Heart right ventricle (tissue), 16 donors: Measurements from ENCODE around the gene GPX2. TPM values are rescaled to one million over a fixed set of nuclear protein-coding genes. Genes with fewer than 3 reads are reported as not detected.

Experiments used
- ATAC-seq, 8 donors: fragments of 200-7000 bp; cut with Tn5 transposase; one replicate each; pipeline ENCODE4 v1.9.1; 2020; ENCODE audit warnings: mild to moderate bottlenecking in 8 of 8, moderate library complexity in 8 of 8, moderate number of reproducible peaks in 1 of 8
- DNase-seq, 2 donors: peaks; one replicate each; pipeline ENCODE4 v3.0.0-alpha.2; 2020
- H3K27ac ChIP-seq, 10 donors: fragments of 200-600 bp; sonication (generic) in 2 of 10; one replicate each; pipeline versions ENCODE4 v1.5.0 to v1.8.0; 2020 to 2022; ENCODE audit warnings: mild to moderate bottlenecking in 3 of 10
- H3K27me3 ChIP-seq, 7 donors: fragments of 200-600 bp; one replicate each; pipeline ENCODE4 v1.8.0; 2021 to 2022; ENCODE audit warnings: mild to moderate bottlenecking in 2 of 7
- H3K36me3 ChIP-seq, 9 donors: fragments of 200-600 bp; sonication (generic) in 1 of 9; one replicate each; pipeline versions ENCODE4 v1.5.0 to v1.8.0; 2020 to 2022; ENCODE audit warnings: mild to moderate bottlenecking in 2 of 9
- H3K4me1 ChIP-seq, 9 donors: fragments of 200-600 bp; sonication (generic) in 1 of 9; one replicate each; pipeline versions ENCODE4 v1.5.0 to v1.8.0; 2020 to 2022; ENCODE audit warnings: mild to moderate bottlenecking in 4 of 9
- H3K4me3 ChIP-seq, 10 donors: fragments of 200-600 bp; sonication (generic) in 2 of 10; one replicate each; pipeline versions ENCODE4 v1.5.0 to v1.8.0; 2020 to 2022; ENCODE audit warnings: mild to moderate bottlenecking in 7 of 10, moderate library complexity in 2 of 10
- H3K9me3 ChIP-seq, 11 donors: fragments of 200-600 bp in 10 of 11; sonication (generic) in 2 of 11; one replicate each; pipeline versions ENCODE4 v1.5.0 to v1.8.0; 2013 to 2022; ENCODE audit warnings: mild to moderate bottlenecking in 2 of 11, control low read depth in 1 of 11, moderate library complexity in 1 of 11
- CTCF ChIP-seq, 9 donors: fragments of 200-600 bp; sonication (generic) in 2 of 9; IDR thresholded peaks; one replicate each; pipeline versions ENCODE4 v1.5.0 to v1.8.0; 2021 to 2022; ENCODE audit warnings: antibody characterized with exemption in 9 of 9, mild to moderate bottlenecking in 5 of 9, moderate library complexity in 1 of 9
- WGBS, 2 donors: extraction: QIAGEN DNeasy Blood & Tissue Kit; methylation state at CpG; one replicate each; pipeline ENCODE4 v1.1.7; 2013; ENCODE audit warnings: inconsistent platforms in 1 of 2; 5-methylcytosine and 5-hydroxymethylcytosine counted together
- intact Hi-C, 10 donors: fragments of 100-400 bp; cut with DNase I; formaldehyde crosslinking; loops; one replicate each; pipeline versions ENCODE4 v1.11.1 to v1.14.2; 2022
- polyA plus RNA-seq, 2 donors: library from polyadenylated mRNA; stranded (reverse); fragments of 200-250 nt; gene quantifications; one replicate each; pipeline ENCODE4 v1.2.3, GENCODE V29; 2013
- total RNA-seq, 10 donors: library from RNA; stranded (reverse); fragmentation: NEBNext Ultra II Directional in 3 of 10; extraction: Animal tissue kit (Norgen Biotek cat#: 25700) in 3 of 10; gene quantifications; one replicate each; pipeline versions ENCODE4 v1.2.1 to v1.2.4, GENCODE V29; 2021 to 2023
- donor health status: Arrhythmogenic right ventricular cardiomyopathy.
- donor health status: ischemic (EF 13 %, LVEDD 7.1; RV severe dilation, severe dysfunction).
- donor health status: healthy with polysubstance abuse.
- donor health status: DM: no; HTN: yes; CAD: no.
- donor health status: DM: no; HTN: no; CAD: no.
- donor health status: ischemic (EF 25% LVEDD 6.9; RV normal size, moderate dysfunction).
- donor health status: ischemic (EF 25% LVEDD 5.7; RV mildly dilated, moderate dysfunction).
- donor health status: healthy.
- donor health status: DM: yes; HTN: yes; CAD: no.
- donor health status: Ischemic cardiomyopathy.
- donor health status: ischemic (EF 35%, LVEDD 5.7; RV mildly dilated, moderate dysfunction).
- donor health status: nonischemic (EF 11% LVEDD 7.7; RV severe dilation, severe dysfunction).
- donor health status: DM: yes; HTN: yes; CAD: no.
- donor health status: PGD.
- donor health status: ischemic (EF 29% LVEDD 5.4; RV normal size, mild dysfunction).
- donor health status: nonischemic (EF 23%, LVEDD 6.1; RV moderate dilation, normal function).

Gene GPX2
- total and polyA plus RNA-seq, 12 donors: not detected

- Histone ChIP-seq H3K4me1 (peaks cover 5 to 44% (median 20%) of the 10 kb centered on the region in 9 donors), H3K4me3 (peak within 1 kb of the TSS; percentile 54 to 94 (median 80)), H3K27ac (peak within 1 kb of the TSS; percentile 9 to 94 (median 87)), H3K27me3 (no peaks in the 10 kb centered on the region), H3K36me3 (no peaks in the 10 kb centered on the region), H3K9me3 (no peaks in the 10 kb centered on the region)
- TF ChIP-seq CTCF (IDR thresholded peaks at IDR 0.05): peak; percentile 55 to 97 (median 83)
- peak; percentile 96 for DNase-seq
- WGBS, 2 donors: 0% methylated on average over 65 of the region's 65 CpGs
- ATAC-seq: peak; percentile 98 to 99 (median 98)
- intact Hi-C loops: loop anchor here in 8 of 10 donors (2.0 to 10.0 kb wide), 12 partner anchors 34 to 838 kb away; partner anchors contain the start of genes CHURC1 (in 3 of the 8), MAX (in 2 of the 8) and FUT8 (in 1 of the 8)
These were observed 44.3 kb upstream of the GPX2 start, which contains the start of gene FNTB for GRCh38 chr14:64986648-64987437. Gene FNTB, plus strand, starts transcription at chr14:64986895. Its CDS starts 59 bp downstream, at chr14:64986954.

DNA sequence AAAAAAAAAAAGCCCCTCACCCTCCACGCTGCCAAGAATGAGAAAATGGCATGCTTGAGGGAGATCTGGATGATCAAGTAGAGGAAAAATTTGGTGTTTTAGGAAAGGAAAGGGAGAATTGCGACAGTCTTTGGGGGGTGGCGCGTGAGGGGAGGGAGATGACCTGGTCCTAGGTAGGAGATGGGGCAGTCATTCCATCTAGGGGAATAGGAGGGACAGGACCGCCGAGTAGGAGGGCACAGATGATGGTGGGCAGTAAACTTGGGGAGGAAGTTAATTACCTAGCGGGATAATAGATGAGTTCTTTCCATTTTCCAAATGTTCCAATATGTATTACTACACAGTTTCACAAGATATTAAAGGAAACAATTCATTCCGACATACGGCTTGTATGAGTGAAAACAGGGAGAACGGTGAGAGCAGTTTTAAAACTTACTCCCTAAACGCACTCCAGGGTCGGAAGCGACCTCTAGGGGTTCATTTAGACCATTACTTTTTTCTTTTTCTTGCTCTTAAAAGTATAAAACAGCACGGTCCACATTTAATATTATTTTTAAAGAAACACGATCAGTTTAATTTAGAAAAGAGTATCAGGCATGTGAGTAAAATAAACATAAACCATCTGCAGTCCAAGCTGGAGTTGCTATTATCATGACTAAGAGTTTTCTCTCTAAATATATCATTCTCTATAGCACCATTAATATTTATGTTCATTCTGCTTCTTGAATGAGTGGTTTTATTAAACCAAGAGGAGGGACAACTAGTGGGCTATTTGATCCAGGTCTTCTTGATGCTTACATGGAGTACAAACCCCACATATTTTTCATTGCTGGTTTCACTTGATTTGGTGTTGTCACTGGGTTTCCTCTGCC is 41.1 kb upstream of the GPX2 start:
- Histone ChIP-seq H3K36me3 (no peaks in the 10 kb centered on the region), H3K27ac (no peak overlapping the region), H3K4me3 (peak overlapping the region in 4 of 10 donors; percentile 7 to 36 (median 17)), H3K4me1 (peaks cover 5 to 26% (median 19%) of the 10 kb centered on the region in 9 donors), H3K9me3 (no peaks in the 10 kb centered on the region), H3K27me3 (no peaks in the 10 kb centered on the region)
- DNase-seq (peak in 1 of 2 donors; percentile 29), ATAC-seq (no peak)
- WGBS, 2 donors: 5 to 6% methylated on average over 15 of the region's 15 CpGs
- intact Hi-C loops: loop anchor here in 7 of 10 donors (2.0 to 10.0 kb wide), 8 partner anchors 33 to 841 kb away; partner anchors contain the start of gene CHURC1 (in 2 of the 7)
- TF ChIP-seq CTCF (IDR thresholded peaks at IDR 0.05): peak; percentile 33 to 88 (median 70)

DNA sequence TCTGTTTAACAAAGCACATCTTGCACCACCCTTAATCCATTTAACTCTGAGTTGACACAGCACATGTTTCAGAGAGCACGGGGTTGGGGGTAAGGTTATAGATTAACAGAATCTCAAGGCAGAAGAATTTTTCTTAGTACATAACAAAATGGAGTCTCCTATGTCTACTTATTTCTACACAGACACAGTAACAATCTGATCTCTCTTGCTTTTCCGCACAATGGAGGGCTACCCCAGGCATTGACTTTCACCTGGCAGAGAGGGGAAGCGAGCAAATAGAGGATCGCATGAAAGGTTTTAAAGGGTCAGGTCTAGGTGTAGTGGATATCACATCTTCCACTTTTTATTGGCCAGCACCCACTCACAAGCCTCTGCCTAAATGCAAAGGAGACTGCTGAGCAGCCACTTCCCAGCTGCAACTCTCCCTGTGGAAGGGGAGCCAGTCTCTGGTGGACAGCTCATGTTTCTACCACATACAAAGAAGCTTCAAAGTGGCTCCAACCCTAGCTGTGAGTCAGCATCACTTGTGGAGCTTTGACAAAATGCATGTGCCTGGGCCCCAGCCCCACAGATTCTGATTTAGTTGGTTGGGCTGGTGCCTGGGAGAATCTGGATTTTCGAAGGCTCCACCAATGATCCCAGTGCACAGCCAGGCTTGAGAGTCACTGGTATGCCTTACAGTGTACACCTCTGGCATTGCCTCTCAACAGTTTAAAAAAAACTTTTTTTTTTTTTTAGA is 37.0 kb upstream of the GPX2 start:
- no peak for DNase-seq
- intact Hi-C loops: loop anchor here in 8 of 10 donors (5.0 to 10.0 kb wide), 7 partner anchors 62 to 845 kb away; partner anchors contain the start of gene CHURC1 (in 2 of the 8)
- H3K4me3 ChIP-seq: no peak overlapping the region
- no peaks in the 10 kb centered on the region for H3K27me3 ChIP-seq
- no peak for ATAC-seq
- no peaks in the 10 kb centered on the region for H3K9me3 ChIP-seq
- 85 to 89% methylated on average over 5 of the region's 5 CpGs for WGBS, 2 donors
- TF ChIP-seq CTCF (IDR thresholded peaks at IDR 0.05): no peak
- H3K4me1 ChIP-seq: peaks cover 0 to 7% (median 0%) of the 10 kb centered on the region in 9 donors
- H3K36me3 ChIP-seq: no peaks in the 10 kb centered on the region
- no peak overlapping the region for H3K27ac ChIP-seq
